Heart right ventricle (tissue), 16 donors: ENCODE data around the gene TEX29. TPM values are rescaled to one million over a fixed set of nuclear protein-coding genes. Genes with fewer than 3 reads are reported as not detected.

Experiments
- ATAC-seq, 8 donors: fragments of 200-7000 bp; cut with Tn5 transposase; one replicate each; pipeline ENCODE4 v1.9.1; 2020; ENCODE audit warnings: mild to moderate bottlenecking in 8 of 8, moderate library complexity in 8 of 8, moderate number of reproducible peaks in 1 of 8
- DNase-seq, 2 donors: peaks; one replicate each; pipeline ENCODE4 v3.0.0-alpha.2; 2020
- H3K27ac ChIP-seq, 10 donors: fragments of 200-600 bp; sonication (generic) in 2 of 10; one replicate each; pipeline versions ENCODE4 v1.5.0 to v1.8.0; 2020 to 2022; ENCODE audit warnings: mild to moderate bottlenecking in 3 of 10
- H3K27me3 ChIP-seq, 7 donors: fragments of 200-600 bp; one replicate each; pipeline ENCODE4 v1.8.0; 2021 to 2022; ENCODE audit warnings: mild to moderate bottlenecking in 2 of 7
- H3K36me3 ChIP-seq, 9 donors: fragments of 200-600 bp; sonication (generic) in 1 of 9; one replicate each; pipeline versions ENCODE4 v1.5.0 to v1.8.0; 2020 to 2022; ENCODE audit warnings: mild to moderate bottlenecking in 2 of 9
- H3K4me1 ChIP-seq, 9 donors: fragments of 200-600 bp; sonication (generic) in 1 of 9; one replicate each; pipeline versions ENCODE4 v1.5.0 to v1.8.0; 2020 to 2022; ENCODE audit warnings: mild to moderate bottlenecking in 4 of 9
- H3K4me3 ChIP-seq, 10 donors: fragments of 200-600 bp; sonication (generic) in 2 of 10; one replicate each; pipeline versions ENCODE4 v1.5.0 to v1.8.0; 2020 to 2022; ENCODE audit warnings: mild to moderate bottlenecking in 7 of 10, moderate library complexity in 2 of 10
- H3K9me3 ChIP-seq, 11 donors: fragments of 200-600 bp in 10 of 11; sonication (generic) in 2 of 11; one replicate each; pipeline versions ENCODE4 v1.5.0 to v1.8.0; 2013 to 2022; ENCODE audit warnings: mild to moderate bottlenecking in 2 of 11, control low read depth in 1 of 11, moderate library complexity in 1 of 11
- CTCF ChIP-seq, 9 donors: fragments of 200-600 bp; sonication (generic) in 2 of 9; IDR thresholded peaks; one replicate each; pipeline versions ENCODE4 v1.5.0 to v1.8.0; 2021 to 2022; ENCODE audit warnings: antibody characterized with exemption in 9 of 9, mild to moderate bottlenecking in 5 of 9, moderate library complexity in 1 of 9
- WGBS, 2 donors: extraction: QIAGEN DNeasy Blood & Tissue Kit; methylation state at CpG; one replicate each; pipeline ENCODE4 v1.1.7; 2013; ENCODE audit warnings: inconsistent platforms in 1 of 2; 5-methylcytosine and 5-hydroxymethylcytosine counted together
- intact Hi-C, 10 donors: fragments of 100-400 bp; cut with DNase I; formaldehyde crosslinking; loops; one replicate each; pipeline versions ENCODE4 v1.11.1 to v1.14.2; 2022
- polyA plus RNA-seq, 2 donors: library from polyadenylated mRNA; stranded (reverse); fragments of 200-250 nt; gene quantifications; one replicate each; pipeline ENCODE4 v1.2.3, GENCODE V29; 2013
- total RNA-seq, 10 donors: library from RNA; stranded (reverse); fragmentation: NEBNext Ultra II Directional in 3 of 10; extraction: Animal tissue kit (Norgen Biotek cat#: 25700) in 3 of 10; gene quantifications; one replicate each; pipeline versions ENCODE4 v1.2.1 to v1.2.4, GENCODE V29; 2021 to 2023
- donor health status: Arrhythmogenic right ventricular cardiomyopathy.
- donor health status: ischemic (EF 13 %, LVEDD 7.1; RV severe dilation, severe dysfunction).
- donor health status: healthy with polysubstance abuse.
- donor health status: DM: no; HTN: yes; CAD: no.
- donor health status: DM: no; HTN: no; CAD: no.
- donor health status: ischemic (EF 25% LVEDD 6.9; RV normal size, moderate dysfunction).
- donor health status: ischemic (EF 25% LVEDD 5.7; RV mildly dilated, moderate dysfunction).
- donor health status: healthy.
- donor health status: DM: yes; HTN: yes; CAD: no.
- donor health status: Ischemic cardiomyopathy.
- donor health status: ischemic (EF 35%, LVEDD 5.7; RV mildly dilated, moderate dysfunction).
- donor health status: nonischemic (EF 11% LVEDD 7.7; RV severe dilation, severe dysfunction).
- donor health status: DM: yes; HTN: yes; CAD: no.
- donor health status: PGD.
- donor health status: ischemic (EF 29% LVEDD 5.4; RV normal size, mild dysfunction).
- donor health status: nonischemic (EF 23%, LVEDD 6.1; RV moderate dilation, normal function).

TEX29 gene
- total and polyA plus RNA-seq, 12 donors: 0.22 to 1.1 (median 0.42) TPM; not detected in 6

DNA sequence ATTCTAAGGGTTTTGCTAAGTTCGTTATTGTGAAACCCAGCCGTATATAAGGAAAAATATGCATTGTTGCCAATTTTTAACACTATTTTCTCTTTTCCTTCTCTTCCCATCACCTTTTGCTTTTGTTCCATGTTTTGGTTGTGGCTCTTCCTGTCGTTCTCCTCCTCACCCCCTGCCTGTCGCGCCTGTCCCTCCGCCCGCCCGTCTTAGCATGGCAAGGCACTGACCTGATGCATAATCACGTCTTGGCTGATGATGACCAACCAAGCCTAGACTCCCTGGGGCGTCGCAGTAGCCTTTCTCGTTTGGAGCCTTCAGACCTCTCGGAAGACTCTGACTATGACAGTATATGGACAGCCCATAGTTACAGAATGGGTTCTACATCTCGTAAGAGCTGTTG is 28.5 kb upstream of the TEX29 start:
- Histone ChIP-seq H3K9me3 (no peaks in the 10 kb centered on the region), H3K4me3 (no peak overlapping the region), H3K4me1 (peaks cover 0 to 5% (median 0%) of the 10 kb centered on the region in 9 donors), H3K27ac (no peak overlapping the region), H3K27me3 (no peaks in the 10 kb centered on the region), H3K36me3 (peaks cover 0 to 99% (median 59%) of the 10 kb centered on the region in 9 donors)
- intact Hi-C loops: loop anchor here in 1 of 10 donors (10.0 kb wide), 1 partner anchor 227 kb away; no protein-coding TSS in a partner anchor
- ATAC-seq (no peak), DNase-seq (no peak)
- WGBS, 2 donors: 93 to 95% methylated on average over 14 of the region's 14 CpGs
- TF ChIP-seq CTCF (IDR thresholded peaks at IDR 0.05): no peak

DNA sequence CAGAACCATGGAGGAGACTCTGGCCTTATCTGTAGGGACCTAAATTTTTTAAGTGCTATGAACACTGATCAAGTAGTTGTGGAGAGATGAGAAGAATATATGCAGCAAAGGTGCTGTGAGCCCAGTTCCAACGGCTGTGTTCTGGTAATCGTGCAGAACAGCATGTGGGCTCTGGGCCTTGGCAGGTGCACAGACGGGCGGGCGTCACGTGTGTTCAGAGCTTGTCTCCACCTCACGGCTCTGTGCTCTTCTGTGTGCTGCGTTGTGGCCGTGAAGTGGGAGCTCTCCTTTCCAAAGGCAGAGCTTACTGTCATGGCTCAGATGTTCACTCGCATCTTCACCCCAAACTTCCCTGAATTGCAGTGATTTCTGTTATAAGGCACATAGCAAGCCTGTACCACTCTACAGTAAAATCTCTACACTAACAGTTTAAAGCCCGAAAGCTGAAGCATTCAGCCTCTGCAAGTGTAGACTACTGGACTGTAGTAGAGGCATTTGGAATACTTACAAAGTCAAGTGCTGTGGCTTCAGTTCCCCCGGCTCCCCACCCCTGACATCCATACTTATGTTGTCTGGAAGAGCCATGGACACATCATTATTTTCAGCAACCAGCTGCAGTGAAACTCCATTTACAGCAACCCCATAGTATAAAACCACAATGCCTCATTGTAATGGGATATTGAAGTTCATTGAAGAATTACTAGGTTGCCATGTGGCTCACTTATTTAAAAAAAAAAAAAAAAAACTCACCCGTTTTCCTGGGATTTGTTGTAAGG is 27.5 kb upstream of the TEX29 start:
- DNase-seq: no peak
- H3K9me3 ChIP-seq: no peaks in the 10 kb centered on the region
- peaks cover 0 to 99% (median 50%) of the 10 kb centered on the region in 9 donors for H3K36me3 ChIP-seq
- no peak for ATAC-seq
- H3K4me1 ChIP-seq: peaks cover 0 to 5% (median 0%) of the 10 kb centered on the region in 9 donors
- H3K27me3 ChIP-seq: no peaks in the 10 kb centered on the region
- intact Hi-C loops: loop anchor here in 1 of 10 donors (10.0 kb wide), 1 partner anchor 228 kb away; no protein-coding TSS in a partner anchor
- 93 to 95% methylated on average over 13 of the region's 13 CpGs for WGBS, 2 donors
- no peak for TF ChIP-seq CTCF (IDR thresholded peaks at IDR 0.05)
- no peak overlapping the region for H3K4me3 ChIP-seq
- H3K27ac ChIP-seq: no peak overlapping the region

- H3K4me3 ChIP-seq: no peak overlapping the region
- H3K27ac ChIP-seq: no peak overlapping the region
- H3K4me1 ChIP-seq: peaks cover 0 to 5% (median 0%) of the 10 kb centered on the region in 9 donors
- intact Hi-C loops: loop anchor here in 1 of 10 donors (10.0 kb wide), 1 partner anchor 231 kb away; no protein-coding TSS in a partner anchor
- peaks cover 0 to 99% (median 27%) of the 10 kb centered on the region in 9 donors for H3K36me3 ChIP-seq
- no peaks in the 10 kb centered on the region for H3K9me3 ChIP-seq
- H3K27me3 ChIP-seq: no peaks in the 10 kb centered on the region
- WGBS, 2 donors: 90 to 93% methylated on average over 9 of the region's 9 CpGs
- TF ChIP-seq CTCF (IDR thresholded peaks at IDR 0.05): no peak
- DNase-seq (no peak), ATAC-seq (no peak)
Observed at GRCh38 chr13:111295886-111296285, 24.6 kb upstream of the TEX29 start.

- ATAC-seq: no peak
- no peaks in the 10 kb centered on the region for H3K9me3 ChIP-seq
- H3K27ac ChIP-seq: no peak overlapping the region
- peaks cover 0 to 5% (median 0%) of the 10 kb centered on the region in 9 donors for H3K4me1 ChIP-seq
- DNase-seq: no peak
- H3K27me3 ChIP-seq: no peaks in the 10 kb centered on the region
- peaks cover 0 to 99% (median 30%) of the 10 kb centered on the region in 9 donors for H3K36me3 ChIP-seq
- WGBS, 2 donors: 82 to 90% methylated on average over 6 of the region's 6 CpGs
- intact Hi-C loops: loop anchor here in 1 of 10 donors (10.0 kb wide), 1 partner anchor 232 kb away; no protein-coding TSS in a partner anchor
- H3K4me3 ChIP-seq: no peak overlapping the region
- no peak for TF ChIP-seq CTCF (IDR thresholded peaks at IDR 0.05)
Observed at GRCh38 chr13:111296417-111296816, 24.0 kb upstream of the TEX29 start.
